NCI-H146 treated with DMSO at 0.1 percent for 48 hours (cell line): ENCODE data around the gene CSMD2.

ENCODE experiments used
- DNase-seq: peaks from one replicate; lab custom pipeline; 2025; ENCODE audit not compliant: unreplicated experiment; lab: John Stamatoyannopoulos, UW

CSMD2 gene

GRCh38 chr1:33622757-33623156, 542.3 kb downstream of the CSMD2 start:
- no peak for DNase-seq

GRCh38 chr1:33618636-33619035, 546.4 kb downstream of the CSMD2 start:
- DNase-seq: no peak

- DNase-seq: no peak
These were observed 547.6 kb downstream of the CSMD2 start for GRCh38 chr1:33617451-33617850.

- DNase-seq: no peak
These were observed 548.2 kb downstream of the CSMD2 start for GRCh38 chr1:33616780-33617179.

- no peak for DNase-seq
These were observed 549.5 kb downstream of the CSMD2 start for GRCh38 chr1:33615546-33615945.

- DNase-seq: no peak
These were observed 554.1 kb downstream of the CSMD2 start for GRCh38 chr1:33610864-33611455.

- DNase-seq: no peak
These were observed 554.6 kb downstream of the CSMD2 start for GRCh38 chr1:33610391-33610790.

GRCh38 chr1:33609739-33610138, 555.3 kb downstream of the CSMD2 start:
- no peak for DNase-seq

GRCh38 chr1:33608825-33609400, 556.1 kb downstream of the CSMD2 start:
- DNase-seq: no peak

- no peak for DNase-seq
These were observed 557.5 kb downstream of the CSMD2 start for GRCh38 chr1:33607444-33608005.

GRCh38 chr1:33606272-33606671, 558.8 kb downstream of the CSMD2 start:
- DNase-seq: no peak

GRCh38 chr1:33602271-33602670, 562.8 kb downstream of the CSMD2 start:
- no peak for DNase-seq

GRCh38 chr1:33601751-33602150, 563.3 kb downstream of the CSMD2 start:
- no peak for DNase-seq

- DNase-seq: no peak
These were observed 565.4 kb downstream of the CSMD2 start for GRCh38 chr1:33599516-33600115.

GRCh38 chr1:33588726-33589125, 576.3 kb downstream of the CSMD2 start:
- DNase-seq: no peak

GRCh38 chr1:33586795-33587194, 578.2 kb downstream of the CSMD2 start:
- no peak for DNase-seq

GRCh38 chr1:33586106-33586505, 578.9 kb downstream of the CSMD2 start:
- DNase-seq: no peak

GRCh38 chr1:33583567-33583966, 581.5 kb downstream of the CSMD2 start:
- DNase-seq: no peak

- DNase-seq: no peak
These were observed 586.2 kb downstream of the CSMD2 start for GRCh38 chr1:33578557-33579448.

- DNase-seq: no peak
These were observed 587.4 kb downstream of the CSMD2 start for GRCh38 chr1:33577663-33578062.

GRCh38 chr1:33576821-33577599, 588.0 kb downstream of the CSMD2 start:
- no peak for DNase-seq
